H1 (cell line): ENCODE data around the gene GRK6. TPM values are rescaled to one million over a fixed set of nuclear protein-coding genes. Genes with fewer than 3 reads are reported as not detected.

Experiments
- CTCF ChIA-PET: fragments of 300-600 bp; sonication (Branson Sonifier 250); formaldehyde crosslinking; loops from one replicate; lab custom pipeline; 2021; ENCODE audit not compliant: partially characterized antibody; lab: Charles Lee
- POLR2A ChIA-PET: fragments of 300-600 bp; sonication (Branson Sonifier 250); formaldehyde crosslinking; loops from one replicate; lab custom pipeline; 2021; ENCODE audit warnings: inconsistent platforms; ENCODE audit not compliant: partially characterized antibody; lab: Charles Lee
- DNase-seq, 2 experiments: peaks; one replicate each; pipeline versions ENCODE4 v3.0.0 to v3.0.0-alpha.2; 2010 to 2022; ENCODE audit warnings: low spot score in 2 of 2, low read depth in 1 of 2, mixed read lengths in 1 of 2
- FAIRE-seq: peaks from 2 replicates; lab custom pipeline; 2011; peaks lifted over from hg19 to GRCh38; lab: Jason Lieb, UNC
- H2AFZ ChIP-seq: 2 replicates; pipeline ENCODE4 v1.8.1; 2012; ENCODE audit warnings: low read length, inconsistent platforms
- H2AK5ac ChIP-seq: 2 replicates; pipeline ENCODE4 v1.6.1; 2013; ENCODE audit warnings: low read depth, low read length
- H2BK120ac ChIP-seq: replicated peaks from 2 replicates; pipeline ENCODE3; 2013; ENCODE audit warnings: low read depth, low read length, inconsistent platforms
- H2BK12ac ChIP-seq: 2 replicates; pipeline ENCODE4 v1.6.1; 2013; ENCODE audit warnings: low read depth, low read length
- H2BK15ac ChIP-seq: 2 replicates; pipeline ENCODE4 v1.6.1; 2013; ENCODE audit warnings: low read length
- H2BK20ac ChIP-seq: 2 replicates; pipeline ENCODE4 v1.6.1; 2013; ENCODE audit warnings: low read length
- H2BK5ac ChIP-seq: 2 replicates; pipeline ENCODE4 v1.6.1; 2013; ENCODE audit warnings: low read depth, low read length
- H3K14ac ChIP-seq: 2 replicates; pipeline ENCODE4 v1.6.1; 2013; ENCODE audit warnings: inconsistent platforms; ENCODE audit not compliant: insufficient read length
- H3K18ac ChIP-seq: 2 replicates; pipeline ENCODE4 v1.6.1; 2013; ENCODE audit warnings: low read length; ENCODE audit errors: extremely low read depth
- H3K23ac ChIP-seq: 2 replicates; pipeline ENCODE4 v1.6.1; 2013; ENCODE audit warnings: inconsistent platforms; ENCODE audit not compliant: insufficient read length
- H3K23me2 ChIP-seq: 2 replicates; pipeline ENCODE4 v1.6.1; 2013; ENCODE audit warnings: low read depth, low read length
- H3K27ac ChIP-seq: 2 replicates; pipeline ENCODE4 v1.6.1; 2011; ENCODE audit warnings: low read depth, low read length, inconsistent platforms
- H3K27me3 ChIP-seq, 4 experiments: replicated peaks in 1 of 4; 1 replicate in 1 of 4; 2 replicates in 3 of 4; pipeline versions ENCODE4 v1.6.1 to v1.8.1; 2011 to 2013; ENCODE audit warnings: low read length in 3 of 4, mild to moderate bottlenecking in 3 of 4, inconsistent platforms in 2 of 4, mixed read lengths in 2 of 4, moderate library complexity in 1 of 4; ENCODE audit not compliant: control insufficient read depth in 3 of 4, insufficient read depth in 3 of 4; ENCODE audit errors: extremely low read depth in 1 of 4
- H3K36me3 ChIP-seq, 4 experiments: 2 replicates each; pipeline versions ENCODE4 v1.6.1 to v1.8.1; 2011 to 2013; ENCODE audit warnings: mild to moderate bottlenecking in 4 of 4, low read length in 3 of 4, moderate library complexity in 2 of 4, control low read depth in 1 of 4, inconsistent platforms in 1 of 4; ENCODE audit not compliant: insufficient read depth in 4 of 4, control insufficient read depth in 2 of 4
- H3K4ac ChIP-seq: replicated peaks from 2 replicates; pipeline ENCODE3; 2013; ENCODE audit warnings: low read length, low read depth, mixed read lengths, inconsistent platforms; ENCODE audit not compliant: insufficient read length
- H3K4me1 ChIP-seq, 4 experiments: replicated peaks in 1 of 4; 1 replicate in 1 of 4; 2 replicates in 3 of 4; pipeline versions ENCODE4 v1.6.1 to v1.8.1; 2011 to 2013; ENCODE audit warnings: low read length in 3 of 4, inconsistent platforms in 2 of 4, mixed read lengths in 1 of 4; ENCODE audit not compliant: insufficient read depth in 4 of 4, control insufficient read depth in 3 of 4
- H3K4me2 ChIP-seq, 2 experiments: 2 replicates each; pipeline versions ENCODE4 v1.6.1 to v1.8.1; 2011 to 2013; ENCODE audit warnings: low read depth in 2 of 2, low read length in 2 of 2, control low read depth in 1 of 2, inconsistent platforms in 1 of 2, mild to moderate bottlenecking in 1 of 2; ENCODE audit not compliant: insufficient read depth in 1 of 2
- H3K4me3 ChIP-seq, 4 experiments: fragments of 200-600, 300-600 bp in 1 of 4; sonication (generic), shearing (Covaris generic), sonication (Bioruptor Twin) in 1 of 4; 2 replicates each; pipeline versions ENCODE4 v1.5.1 to v1.8.1; 2011 to 2016; ENCODE audit warnings: low read length in 4 of 4, low read depth in 3 of 4, control low read depth in 2 of 4, inconsistent platforms in 2 of 4, mild to moderate bottlenecking in 2 of 4, mixed read lengths in 1 of 4, moderate library complexity in 1 of 4; ENCODE audit not compliant: insufficient read depth in 2 of 4; ENCODE audit errors: extremely low read depth in 1 of 4
- H3K56ac ChIP-seq: replicated peaks from 2 replicates; pipeline ENCODE3; 2013; ENCODE audit warnings: low read depth, mild to moderate bottlenecking, mixed read lengths, low read length, inconsistent platforms; ENCODE audit not compliant: insufficient read length
- H3K79me1 ChIP-seq: 2 replicates; pipeline ENCODE4 v1.6.1; 2013; ENCODE audit warnings: low read depth, low read length, control low read depth
- H3K79me2 ChIP-seq, 2 experiments: 2 replicates each; pipeline versions ENCODE4 v1.6.1 to v1.8.1; 2012 to 2013; ENCODE audit warnings: low read length in 2 of 2, mild to moderate bottlenecking in 2 of 2, inconsistent platforms in 1 of 2; ENCODE audit not compliant: insufficient read depth in 2 of 2, control insufficient read depth in 1 of 2
- H3K9ac ChIP-seq, 4 experiments: replicated peaks in 1 of 4; 1 replicate in 1 of 4; 2 replicates in 3 of 4; pipeline versions ENCODE4 v1.6.1 to v1.8.1; 2011 to 2013; ENCODE audit warnings: low read depth in 3 of 4, low read length in 3 of 4, control low read depth in 2 of 4, mild to moderate bottlenecking in 2 of 4, moderate library complexity in 2 of 4, inconsistent platforms in 1 of 4; ENCODE audit errors: extremely low read depth in 1 of 4
- H3K9me3 ChIP-seq, 2 experiments: 2 replicates each; pipeline versions ENCODE4 v1.6.1 to v1.8.1; 2012 to 2013; ENCODE audit warnings: mild to moderate bottlenecking in 2 of 2, moderate library complexity in 2 of 2, control low read depth in 1 of 2, inconsistent platforms in 1 of 2, low read depth in 1 of 2, low read length in 1 of 2, mixed read lengths in 1 of 2; ENCODE audit not compliant: insufficient read depth in 2 of 2
- H4K20me1 ChIP-seq, 2 experiments: replicated peaks in 1 of 2; 2 replicates each; pipeline versions ENCODE3 to v1.8.1; 2011 to 2013; ENCODE audit warnings: inconsistent platforms in 2 of 2, low read length in 2 of 2, mild to moderate bottlenecking in 1 of 2; ENCODE audit not compliant: insufficient read depth in 2 of 2, control insufficient read depth in 1 of 2
- H4K5ac ChIP-seq: 2 replicates; pipeline ENCODE4 v1.6.1; 2013; ENCODE audit warnings: low read length, low read depth, mixed read lengths, inconsistent platforms; ENCODE audit not compliant: insufficient read length
- H4K8ac ChIP-seq: 2 replicates; pipeline ENCODE4 v1.8.0; 2013; ENCODE audit warnings: mild to moderate bottlenecking, moderate library complexity, low read length, inconsistent platforms; ENCODE audit not compliant: insufficient read depth; ENCODE audit errors: extremely low read depth
- H4K91ac ChIP-seq: replicated peaks from 2 replicates; pipeline ENCODE3; 2013; ENCODE audit warnings: low read length, mixed read lengths, inconsistent platforms; ENCODE audit not compliant: insufficient read length
- CBX8 ChIP-seq: fragments of 300-800, 300-1000 bp; sonication (generic); IDR thresholded peaks from 2 replicates; pipeline ENCODE4 v1.7.1; 2016; ENCODE audit warnings: low read depth, low read length, borderline replicate concordance
- HDAC2 ChIP-seq, 2 experiments: fragments of 300-600 bp in 1 of 2; sonication (generic) in 1 of 2; IDR thresholded peaks; 2 replicates each; pipeline ENCODE4 v1.6.1; 2011 to 2012; ENCODE audit warnings: low read depth in 2 of 2, low read length in 2 of 2, mild to moderate bottlenecking in 2 of 2, moderate library complexity in 2 of 2, borderline replicate concordance in 1 of 2, inconsistent platforms in 1 of 2
- PHF8 ChIP-seq: fragments of 200-600 bp; sonication (generic); conservative IDR thresholded peaks from 2 replicates; pipeline ENCODE4 v1.7.1; 2012; ENCODE audit warnings: low read depth, mild to moderate bottlenecking, inconsistent platforms, low read length, moderate library complexity
- POLR2AphosphoS5 ChIP-seq: IDR thresholded peaks from 2 replicates; pipeline ENCODE4 v1.6.1; 2011; ENCODE audit warnings: low read depth, low read length
- RBBP5 ChIP-seq: IDR thresholded peaks from 2 replicates; pipeline ENCODE4 v1.7.1; 2012; ENCODE audit warnings: low read depth, mild to moderate bottlenecking, inconsistent platforms, low read length, moderate library complexity, borderline replicate concordance
- RFX5 ChIP-seq: IDR thresholded peaks from 2 replicates; pipeline ENCODE4 v1.6.1; 2011; ENCODE audit warnings: low read depth, low read length, improper control_type of control experiment, borderline replicate concordance
- SIN3A ChIP-seq, 2 experiments: IDR thresholded peaks in 1 of 2; conservative IDR thresholded peaks in 1 of 2; 2 replicates each; pipeline ENCODE4 v1.6.1; 2011 to 2012; ENCODE audit warnings: low read length in 2 of 2, improper control_type of control experiment in 1 of 2, low read depth in 1 of 2, mild to moderate bottlenecking in 1 of 2
- YY1 ChIP-seq: IDR thresholded peaks from 2 replicates; pipeline ENCODE4 v1.6.1; 2011; ENCODE audit warnings: low read depth, mild to moderate bottlenecking, low read length
- WGBS, 2 experiments: shearing (Covaris generic) in 1 of 2; methylation state at CpG; one replicate each; pipeline versions ENCODE4 v1.1.6 to v1.1.7; 2013 to 2015; ENCODE audit warnings: low lambda C conversion rate in 2 of 2, mixed read lengths in 2 of 2, inconsistent platforms in 1 of 2, low coverage in 1 of 2, missing lambda C conversion rate in 1 of 2; ENCODE audit not compliant: insufficient replicate concordance in 2 of 2, insufficient coverage in 1 of 2, insufficient read length in 1 of 2; ENCODE audit errors: extremely low coverage in 1 of 2, missing lambda C conversion rate in 1 of 2; 5-methylcytosine and 5-hydroxymethylcytosine counted together
- polyA plus RNA-seq, 7 experiments: library from polyadenylated mRNA; depleted of rRNA in 3 of 7; stranded (reverse) in 5 of 7; unstranded in 2 of 7; fragments of >200 nt in 5 of 7; fragments of 200-250 nt in 2 of 7; gene quantifications; 1 replicate in 5 of 7; 2 replicates in 1 of 7; 4 replicates in 1 of 7; pipeline versions ENCODE4 v1.2.1 to v1.2.3, GENCODE V29; 2011 to 2013; ENCODE audit warnings: missing spikeins in 2 of 7, mixed read lengths in 2 of 7
- total RNA-seq: library from RNA; stranded (reverse); fragmentation: NEBNext Ultra II Directional; extraction: Animal tissue kit (Norgen Biotek cat#: 25700); gene quantifications from 2 replicates; pipeline ENCODE4 v1.2.1, GENCODE V29; 2021
- TF ChIP-seq, protein P1 (sequence below): IDR thresholded peaks from 2 replicates; pipeline ENCODE4 v1.6.1; 2012; ENCODE audit warnings: inconsistent platforms
- TF ChIP-seq, protein P2 (sequence below): IDR thresholded peaks from 2 replicates; pipeline ENCODE4 v1.6.1; 2012; ENCODE audit warnings: inconsistent platforms

Gene GRK6
- total and polyA plus RNA-seq, 2 of the 8 experiments (the other 6 are each of a cell fraction or from before 2014, with no cell fraction given), result 31.8 to 57.8 TPM

DNA sequence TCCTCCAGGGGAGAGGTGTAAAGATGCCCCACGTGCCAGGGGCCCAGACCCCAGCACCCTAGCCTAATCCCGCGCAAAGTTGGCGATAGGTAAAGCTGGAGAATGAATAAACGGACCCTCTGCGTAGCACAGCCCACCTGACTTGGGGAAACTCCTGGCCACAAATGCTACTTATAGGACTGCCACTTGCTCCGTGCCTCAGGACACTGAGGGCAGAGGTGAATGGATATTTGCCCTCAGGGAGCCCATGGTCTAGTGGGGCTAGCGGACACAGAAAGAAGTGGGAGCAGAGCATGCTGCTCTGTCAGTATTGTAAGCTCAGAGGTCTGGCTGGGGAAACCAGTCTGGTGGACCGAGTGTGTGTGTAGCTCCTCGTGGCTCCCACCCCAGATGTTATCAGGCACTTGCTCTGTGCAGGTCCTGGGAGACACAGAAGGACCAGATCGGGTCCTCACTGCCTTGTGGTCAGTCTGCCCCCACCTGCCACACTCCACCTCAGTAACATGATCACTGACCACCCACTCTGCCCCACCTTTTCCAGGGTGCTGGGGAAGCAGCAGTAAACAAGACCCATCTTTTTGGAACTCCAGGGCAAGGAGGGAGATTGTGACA, 841 bp downstream of the GRK6 start:
- peak overlapping the region; percentile 84; the same call in 1 of the 2 replicates for H2BK12ac ChIP-seq
- H4K20me1 ChIP-seq, result peaks cover 15 to 21% of the 10 kb centered on the region in 2 experiments
- CTCF ChIA-PET, result interaction anchor here (0.8 to 7.1 kb wide), 15 partner anchors 10 to 117 kb away, joined by 3 to 57 read pairs (median 5); partner anchors contain the start of gene PFN3
- peak overlapping the region; percentile 24; the same call in 1 of the 2 replicates for H3K18ac ChIP-seq
- no peak overlapping the region for H4K5ac ChIP-seq
- H4K8ac ChIP-seq, result peak overlapping the region; percentile 7
- H3K9ac ChIP-seq, result peak overlapping the region; percentile 67 to 98 (median 92)
- H3K4ac ChIP-seq, result peak overlapping the region; percentile 64
- H3K79me1 ChIP-seq, result peaks cover 16% of the 10 kb centered on the region
- no peak overlapping the region for H2BK20ac ChIP-seq
- no peak for FAIRE-seq
- no peak overlapping the region for H3K56ac ChIP-seq
- peaks cover 4 to 14% (median 9%) of the 10 kb centered on the region in 4 experiments; a peak in 6 of 7 replicates for H3K4me1 ChIP-seq
- POLR2A ChIA-PET, result interaction anchor here (0.5 to 24.2 kb wide), 16 partner anchors 10 to 107 kb away, joined by 3 to 460 read pairs (median 5); partner anchors contain the start of genes DDX41, LMAN2, PDLIM7 and PRR7
- no peaks in the 10 kb centered on the region for H3K27me3 ChIP-seq
- H3K79me2 ChIP-seq, result peaks cover 0 to 26% of the 10 kb centered on the region in 2 experiments; a peak in 2 of 4 replicates
- H2AK5ac ChIP-seq, result no peak overlapping the region
- no peak for DNase-seq
- H2BK120ac ChIP-seq, result no peak overlapping the region
- H4K91ac ChIP-seq, result peak overlapping the region; percentile 41
- H3K27ac ChIP-seq, result peak overlapping the region; percentile 88
- H3K4me2 ChIP-seq, result peak overlapping the region; percentile 70 to 94
- peak overlapping the region; percentile 81 for H2BK15ac ChIP-seq
- H2BK5ac ChIP-seq, result no peak overlapping the region; the same call in 1 of the 2 replicates
- H3K14ac ChIP-seq, result no peak overlapping the region
- 38% methylated on average over 10 of the region's 11 CpGs; no CpG with 5 or more reads in 1 of the 2 experiments for WGBS, 2 experiments
- H3K4me3 ChIP-seq, result peak overlapping the region; percentile 55 to 95 (median 80)
- peaks cover 0 to 12% (median 8%) of the 10 kb centered on the region in 4 experiments; a peak in 4 of 8 replicates for H3K36me3 ChIP-seq
- H3K9me3 ChIP-seq, result no peaks in the 10 kb centered on the region
- no peak overlapping the region for H2AFZ ChIP-seq
- H3K23ac ChIP-seq, result no peak overlapping the region
- peaks cover 10% of the 10 kb centered on the region for H3K23me2 ChIP-seq
- TF ChIP-seq SIN3A (conservative IDR thresholded peaks at IDR 0.05 in 1 of 2, IDR thresholded peaks at IDR 0.05 in 1 of 2; ENCODE audit: low read depth in 1 of 2, low read length in 2 of 2) (no peak; a peak in 1 of 4 replicates), CBX8 (no peak), HDAC2 (IDR thresholded peaks at IDR 0.05; ENCODE audit: borderline replicate concordance in 1 of 2, low read depth in 2 of 2, low read length in 2 of 2) (no peak), YY1 (no peak), POLR2AphosphoS5 (0 out of 2 replicates have a peak, but pooled peaks have one; percentile 1), RBBP5 (no peak), RFX5 (no peak), PHF8 (no peak)
- TF ChIP-seq, protein P1, sequence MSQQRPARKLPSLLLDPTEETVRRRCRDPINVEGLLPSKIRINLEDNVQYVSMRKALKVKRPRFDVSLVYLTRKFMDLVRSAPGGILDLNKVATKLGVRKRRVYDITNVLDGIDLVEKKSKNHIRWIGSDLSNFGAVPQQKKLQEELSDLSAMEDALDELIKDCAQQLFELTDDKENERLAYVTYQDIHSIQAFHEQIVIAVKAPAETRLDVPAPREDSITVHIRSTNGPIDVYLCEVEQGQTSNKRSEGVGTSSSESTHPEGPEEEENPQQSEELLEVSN, result peak; percentile 94
- TF ChIP-seq, protein P2, sequence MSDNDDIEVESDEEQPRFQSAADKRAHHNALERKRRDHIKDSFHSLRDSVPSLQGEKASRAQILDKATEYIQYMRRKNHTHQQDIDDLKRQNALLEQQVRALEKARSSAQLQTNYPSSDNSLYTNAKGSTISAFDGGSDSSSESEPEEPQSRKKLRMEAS, result peak; percentile 82; the same call in 1 of the 2 replicates
